COLO829 (cell line): Measurements from ENCODE around the gene LAMA3.

Source experiments
- DNase-seq: peaks from one replicate; pipeline ENCODE4 v3.0.0; 2012; ENCODE audit warnings: low spot score

Gene LAMA3

GRCh38 chr18:23689031-23689615, at the start of gene LAMA3:
LAMA3 (plus strand) TSS chr18:23689453; CDS start chr18:23689684, 231 bp downstream.
- peak; percentile 15 for DNase-seq

- DNase-seq = no peak
These were observed 49.2 kb upstream of the LAMA3 start for GRCh38 chr18:23640052-23640451.

- DNase-seq = no peak
These were observed 48.0 kb upstream of the LAMA3 start for GRCh38 chr18:23641143-23641720.

- DNase-seq = no peak
These were observed 47.2 kb upstream of the LAMA3 start for GRCh38 chr18:23641937-23642666.

- no peak for DNase-seq
These were observed 45.3 kb upstream of the LAMA3 start for GRCh38 chr18:23643815-23644490.

- no peak for DNase-seq
These were observed 43.6 kb upstream of the LAMA3 start for GRCh38 chr18:23645568-23646175.

GRCh38 chr18:23646282-23646681, 43.0 kb upstream of the LAMA3 start:
- no peak for DNase-seq

GRCh38 chr18:23648456-23648855, 40.8 kb upstream of the LAMA3 start:
- DNase-seq = no peak

- DNase-seq = no peak
These were observed 40.2 kb upstream of the LAMA3 start for GRCh38 chr18:23648940-23649607.

- DNase-seq = no peak
These were observed 38.0 kb upstream of the LAMA3 start for GRCh38 chr18:23650968-23651927.

GRCh38 chr18:23652232-23652631, 37.0 kb upstream of the LAMA3 start:
- DNase-seq = no peak

GRCh38 chr18:23658285-23658684, 31.0 kb upstream of the LAMA3 start:
- no peak for DNase-seq

GRCh38 chr18:23661735-23662308, 27.4 kb upstream of the LAMA3 start:
- DNase-seq = no peak

- DNase-seq = no peak
These were observed 26.7 kb upstream of the LAMA3 start, which contains the start of gene ANKRD29 for GRCh38 chr18:23662309-23663263. ANKRD29 (minus strand) TSS chr18:23662911; CDS start chr18:23662730, 181 bp downstream.

GRCh38 chr18:23664674-23665073, 24.6 kb upstream of the LAMA3 start:
- no peak for DNase-seq

GRCh38 chr18:23667114-23667513, 22.1 kb upstream of the LAMA3 start:
- no peak for DNase-seq

GRCh38 chr18:23668731-23669130, 20.5 kb upstream of the LAMA3 start:
- no peak for DNase-seq

GRCh38 chr18:23669202-23669766, 20.0 kb upstream of the LAMA3 start:
- no peak for DNase-seq
